Measurements from ENCODE around the gene SURF6.
"Not testable (repeated sequence)": the region's sequence is repeated elsewhere in the genome, so short reads cannot be mapped to it uniquely, and the experiment has no call there.

SURF6 gene

GRCh38 chr9:133335924-133336811, at the start of gene SURF6:
Gene SURF6, minus strand, starts transcription at chr9:133336188. Its CDS starts 56 bp downstream, at chr9:133336132.
- peak; percentile 34 to 93 (median 81) for DNase-seq

GRCh38 chr9:133385452-133385851, 49.5 kb upstream of the SURF6 start:
- no peak for DNase-seq

- DNase-seq: no peak
Measured at GRCh38 chr9:133384736-133385321, 48.8 kb upstream of the SURF6 start.

GRCh38 chr9:133383438-133383837, 47.5 kb upstream of the SURF6 start:
- no peak for DNase-seq

- DNase-seq: no peak
Measured at GRCh38 chr9:133382507-133383141, 46.6 kb upstream of the SURF6 start.

GRCh38 chr9:133380734-133381133, 44.7 kb upstream of the SURF6 start:
- no peak for DNase-seq

GRCh38 chr9:133379153-133380086, 43.4 kb upstream of the SURF6 start:
- DNase-seq: peak in 9 of 14 donors; percentile 5 to 70 (median 21)

- DNase-seq: no peak
Measured at GRCh38 chr9:133378408-133378962, 42.5 kb upstream of the SURF6 start.

GRCh38 chr9:133377721-133378216, 41.8 kb upstream of the SURF6 start:
- DNase-seq: no peak

GRCh38 chr9:133377280-133377679, 41.3 kb upstream of the SURF6 start:
- not testable (repeated sequence) for DNase-seq

GRCh38 chr9:133375724-133376654, 40.0 kb upstream of the SURF6 start, which contains the start of the genes STKLD1 and SURF4:
Gene STKLD1, plus strand, starts transcription at chr9:133376366. Its CDS starts 108 bp downstream, at chr9:133376474.
Gene SURF4, minus strand, starts transcription at chr9:133376060. Its CDS starts 91 bp downstream, at chr9:133375969.
- peak; percentile 39 to 96 (median 87) for DNase-seq

- DNase-seq: no peak
Measured at GRCh38 chr9:133375116-133375723, 39.2 kb upstream of the SURF6 start.

GRCh38 chr9:133374612-133375115, 38.7 kb upstream of the SURF6 start:
- DNase-seq: no peak

- DNase-seq: no peak
Measured at GRCh38 chr9:133372144-133372543, 36.2 kb upstream of the SURF6 start.

GRCh38 chr9:133371261-133371711, 35.3 kb upstream of the SURF6 start:
- no peak for DNase-seq

GRCh38 chr9:133370685-133371084, 34.7 kb upstream of the SURF6 start:
- DNase-seq: no peak

- no peak for DNase-seq
Measured at GRCh38 chr9:133369933-133370332, 33.9 kb upstream of the SURF6 start.

- DNase-seq: no peak
Measured at GRCh38 chr9:133369422-133369821, 33.4 kb upstream of the SURF6 start.

GRCh38 chr9:133368249-133368881, 32.4 kb upstream of the SURF6 start:
- peak in 1 of 14 donors; percentile 53 for DNase-seq

Data from C1 segment of cervical spinal cord (tissue), 14 donors.